Heart left ventricle (tissue), 13 donors: ENCODE measurements around the gene BOK.

Source experiments
- CTCF ChIP-seq, 12 donors: fragments of 200-600 bp; sonication (generic) in 4 of 12; IDR thresholded peaks; one replicate each; pipeline versions ENCODE4 v1.5.0 to v1.8.0; 2018 to 2022; ENCODE audit warnings: antibody characterized with exemption in 12 of 12, mild to moderate bottlenecking in 5 of 12
- POLR2A ChIP-seq, 2 donors: fragments of 450-650 bp; IDR thresholded peaks; one replicate each; pipeline ENCODE4 v1.6.1; 2017; ENCODE audit warnings: antibody characterized with exemption in 2 of 2, mild to moderate bottlenecking in 2 of 2, moderate library complexity in 2 of 2
- donor health status: ischemic (EF 13 %, LVEDD 7.1; RV severe dilation, severe dysfunction).
- donor health status: DM: no; HTN: yes; CAD: no.
- donor health status: DM: no; HTN: no; CAD: no.
- donor health status: ischemic (EF 25% LVEDD 6.9; RV normal size, moderate dysfunction).
- donor health status: ischemic (EF 25% LVEDD 5.7; RV mildly dilated, moderate dysfunction).
- donor health status: ischemic (EF 35%, LVEDD 5.7; RV mildly dilated, moderate dysfunction).
- donor health status: nonischemic (EF 11% LVEDD 7.7; RV severe dilation, severe dysfunction).
- donor health status: DM: yes; HTN: yes; CAD: no.
- donor health status: PGD.
- donor health status: ischemic (EF 29% LVEDD 5.4; RV normal size, mild dysfunction).
- donor health status: nonischemic (EF 23%, LVEDD 6.1; RV moderate dilation, normal function).

DNA sequence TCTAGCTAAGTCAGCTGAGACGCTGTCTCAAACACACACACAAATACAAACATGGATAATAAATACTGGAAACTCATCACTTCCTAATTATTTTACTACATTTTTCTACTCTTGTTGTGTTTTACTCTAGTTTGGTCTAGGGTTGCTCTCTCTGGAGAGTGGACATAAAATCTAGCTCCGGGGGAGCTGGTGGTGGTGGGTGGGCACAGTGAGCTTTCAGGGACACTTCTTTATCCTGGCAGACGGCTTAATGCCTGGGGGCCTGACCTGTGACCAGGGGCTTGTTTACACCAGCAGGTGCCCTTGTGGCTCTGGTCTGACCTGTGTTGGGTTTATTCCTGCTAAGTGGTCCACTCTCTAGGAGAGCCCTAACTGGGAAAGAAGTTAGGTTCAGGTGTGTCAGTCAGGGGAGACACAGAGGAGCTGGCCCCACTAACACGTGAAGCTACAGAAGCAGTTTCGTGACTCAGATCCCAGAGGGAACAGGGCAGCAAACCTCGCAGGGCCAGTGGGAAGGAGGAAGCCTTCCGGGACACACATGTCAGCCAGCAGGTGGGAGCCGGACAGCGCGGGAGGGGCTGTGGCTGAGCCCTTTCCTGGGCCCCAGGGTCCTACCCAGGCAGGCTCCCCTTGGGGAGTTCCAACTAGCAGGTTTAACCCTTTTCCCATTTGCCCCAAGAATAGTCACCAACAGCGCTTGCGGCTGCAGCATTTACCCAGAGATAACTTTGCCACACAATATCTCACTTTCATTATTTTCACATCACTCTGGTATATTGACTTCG, 22.5 kb upstream of the BOK start:
- TF ChIP-seq POLR2A (IDR thresholded peaks at IDR 0.05): no peak
- TF ChIP-seq CTCF (IDR thresholded peaks at IDR 0.05): no peak
